NCI-H446 (cell line): ENCODE results near the gene F8.
A peak's percentile ranks its signal among the peaks of the same experiment; 100 is the strongest.
"Not testable (repeated sequence)": the region's sequence is repeated elsewhere in the genome, so short reads cannot be mapped to it uniquely, and the experiment has no call there.

Source experiments
- DNase-seq, 2 experiments: peaks; one replicate each; lab custom pipeline; 2025; lab: John Stamatoyannopoulos, UW

The F8 gene

GRCh38 chrX:154816326-154816898 lies 206.1 kb downstream of the F8 start:
- DNase-seq, result not testable (repeated sequence)

- DNase-seq, result no peak
Observed at GRCh38 chrX:154815274-154815818, 207.2 kb downstream of the F8 start.

- DNase-seq, result no peak
Observed at GRCh38 chrX:154813801-154814200, 208.7 kb downstream of the F8 start.

DNA sequence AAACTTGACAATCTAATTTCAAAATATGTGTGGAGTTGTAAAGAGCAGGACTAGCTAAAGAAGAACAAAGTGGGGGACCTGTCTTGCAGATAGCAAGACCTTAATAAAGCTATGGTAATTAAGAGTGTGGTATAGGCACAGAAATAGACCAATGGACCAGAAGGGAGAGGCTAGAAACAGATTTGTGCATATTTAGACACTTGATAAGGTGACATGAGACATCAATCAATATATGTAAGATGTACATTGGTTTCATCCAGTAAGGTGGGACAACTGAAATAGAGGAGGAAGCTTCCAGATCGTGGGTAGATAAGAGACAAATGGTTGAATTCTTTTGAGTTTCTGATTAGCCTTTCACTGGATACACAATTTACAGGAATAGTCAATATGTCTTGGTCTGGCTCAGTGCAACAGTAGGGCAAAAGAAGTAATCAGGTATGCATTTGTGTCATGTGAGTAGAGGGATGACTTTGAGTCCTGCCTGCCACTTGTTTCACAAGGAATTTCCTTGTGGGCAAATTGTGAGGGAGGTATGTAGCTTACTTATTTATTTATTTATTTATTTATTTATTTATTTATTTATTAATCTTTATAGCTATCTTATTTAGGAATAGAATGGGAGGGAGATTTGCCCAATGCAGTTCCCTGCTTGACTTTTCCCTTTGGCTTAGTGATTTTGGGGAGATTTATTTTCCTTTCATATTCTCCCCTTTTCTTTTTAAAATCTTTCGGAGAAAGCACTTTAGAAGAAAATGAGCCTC lies 210.0 kb downstream of the F8 start:
- no peak for DNase-seq

- no peak for DNase-seq
Observed at GRCh38 chrX:154809939-154810665, 212.4 kb downstream of the F8 start.

- no peak for DNase-seq
Observed at GRCh38 chrX:154806837-154807501, 215.6 kb downstream of the F8 start.

- DNase-seq, result no peak
Observed at GRCh38 chrX:154805696-154806091, 216.8 kb downstream of the F8 start.

GRCh38 chrX:154804957-154805695 lies 217.4 kb downstream of the F8 start, which contains the start of gene MPP1:
TSS of gene MPP1 (minus strand) at chrX:154805485. CDS start at chrX:154805373, 112 bp downstream.
- peak; percentile 49 to 67 for DNase-seq

DNA sequence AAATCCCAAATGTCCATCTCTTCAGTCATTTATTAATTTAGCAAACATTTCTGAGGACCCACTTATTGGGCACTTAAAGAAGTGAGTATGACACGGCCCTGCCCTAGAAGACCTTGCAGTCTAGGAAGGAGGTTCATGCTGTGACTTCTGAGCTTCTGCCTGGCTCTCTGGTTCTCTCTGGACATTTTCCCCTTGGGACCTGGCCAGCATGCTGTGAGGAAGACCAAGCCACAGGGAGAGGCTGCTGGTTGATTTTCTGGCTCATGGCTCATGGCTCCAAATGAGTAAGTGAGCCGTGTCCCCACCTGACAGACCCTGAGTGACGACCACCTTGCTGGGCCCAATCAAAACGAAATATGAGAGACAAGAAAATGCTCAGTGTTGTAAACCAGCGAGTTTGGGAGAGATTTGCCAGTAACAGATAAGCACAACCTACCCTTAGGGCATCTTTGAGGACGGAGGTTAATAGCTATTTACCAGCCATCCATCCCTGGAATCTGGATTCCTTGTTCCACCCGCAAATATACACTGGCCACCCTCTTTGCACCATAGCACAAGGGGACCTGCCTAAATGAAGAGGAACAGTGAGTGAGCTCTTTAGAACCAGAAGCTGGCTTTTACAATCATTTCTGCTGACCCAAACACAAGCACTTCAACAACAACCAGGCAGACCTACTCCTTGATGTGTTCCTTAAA lies 218.1 kb downstream of the F8 start:
- no peak for DNase-seq

- no peak for DNase-seq
Observed at GRCh38 chrX:154802947-154803346, 219.6 kb downstream of the F8 start.

DNA sequence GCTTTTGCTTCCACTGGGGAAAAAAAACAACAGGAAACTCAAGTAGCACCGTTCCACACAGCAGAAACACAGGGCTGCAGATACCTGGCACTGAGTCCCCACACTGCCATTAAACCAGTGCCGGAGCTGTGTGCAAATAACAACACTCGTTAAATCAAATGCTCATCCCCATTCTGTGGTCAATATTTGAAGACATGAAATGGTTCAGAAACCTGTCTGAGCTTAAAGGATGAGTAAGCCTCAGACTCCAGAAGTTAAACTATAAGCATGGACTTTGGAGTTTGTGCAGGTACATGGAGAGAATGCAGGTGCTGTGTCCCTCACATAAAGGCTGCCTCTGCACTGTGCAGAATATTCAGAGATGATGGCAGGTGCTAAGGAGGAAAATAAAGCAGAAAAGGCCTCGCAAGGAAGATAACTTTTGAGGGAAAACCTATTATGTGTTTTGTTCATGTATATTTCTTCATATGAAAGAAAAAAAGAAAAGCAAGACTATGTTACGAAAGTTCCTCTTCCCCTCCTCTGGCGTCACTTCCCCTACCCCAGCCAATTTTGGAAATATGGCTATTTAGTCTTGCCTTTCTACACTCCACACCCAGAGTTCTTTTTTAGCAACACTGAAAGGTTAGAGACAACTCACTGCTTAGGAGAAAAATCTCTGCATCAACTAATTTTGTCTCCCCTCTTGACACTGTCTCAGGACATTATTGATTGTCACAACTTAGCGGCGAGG lies 221.9 kb downstream of the F8 start:
- DNase-seq, result no peak

DNA sequence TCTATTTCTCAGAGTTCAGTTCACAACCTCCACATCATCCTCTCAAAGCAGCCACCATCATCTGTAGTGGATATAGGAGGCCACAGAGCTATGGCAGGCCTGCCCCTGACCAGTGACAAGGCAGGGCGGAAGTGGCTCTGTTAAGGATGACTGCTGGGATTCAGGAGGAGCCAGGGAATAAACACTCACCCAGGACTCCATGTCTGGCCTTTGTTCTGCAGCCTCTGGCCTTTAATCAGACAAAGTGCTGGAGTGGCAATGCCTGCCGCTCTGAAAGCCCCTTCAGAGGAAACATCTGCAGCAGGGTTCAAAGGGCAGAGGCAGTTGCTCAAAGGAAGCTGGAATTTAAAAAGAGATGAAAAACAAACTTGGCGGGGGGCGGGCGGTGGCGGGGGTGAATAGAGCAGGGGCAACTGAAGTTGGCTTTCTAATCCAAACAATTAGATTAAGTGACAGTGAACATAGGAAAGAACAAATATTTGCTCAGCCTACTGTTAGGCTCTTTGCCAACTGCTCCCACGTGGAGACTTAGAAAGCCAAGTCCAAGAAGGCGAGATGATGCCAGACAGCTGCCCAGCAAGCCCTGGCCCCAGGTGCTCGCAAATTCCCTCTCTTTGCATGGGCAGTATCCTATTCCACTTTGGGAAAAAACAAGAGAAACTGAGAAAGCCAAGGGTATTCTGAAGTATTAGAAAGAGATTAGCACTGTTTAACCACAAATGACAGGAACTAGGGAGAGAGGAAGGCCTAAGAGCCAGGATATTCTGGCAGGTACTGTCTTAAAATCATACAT lies 222.8 kb downstream of the F8 start:
- peak in 1 of 2 experiments; percentile 33 for DNase-seq

DNA sequence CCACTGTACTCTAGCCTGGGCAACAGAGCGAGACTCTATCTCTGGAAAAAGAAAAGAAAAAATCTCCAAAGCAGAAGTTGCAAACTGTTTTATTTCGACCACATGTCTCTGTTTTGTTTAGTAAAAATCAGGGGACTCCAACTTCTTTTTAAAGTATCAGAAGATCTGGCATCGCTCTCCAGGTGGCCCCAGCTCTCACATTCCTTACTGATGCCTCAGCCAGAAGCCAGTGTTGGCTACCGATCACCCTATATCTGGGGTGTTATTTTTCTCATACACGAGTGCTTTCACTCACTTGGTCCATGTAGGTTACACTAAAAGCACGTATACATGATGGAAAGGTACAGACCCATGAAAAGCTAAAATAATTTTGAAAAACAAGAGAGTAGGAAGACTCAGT lies 225.5 kb downstream of the F8 start:
- DNase-seq, result no peak

GRCh38 chrX:154795016-154795415 lies 227.5 kb downstream of the F8 start:
- no peak for DNase-seq

- DNase-seq, result no peak
Observed at GRCh38 chrX:154793084-154793795, 229.3 kb downstream of the F8 start.

- DNase-seq, result no peak
Observed at GRCh38 chrX:154791939-154792338, 230.6 kb downstream of the F8 start.

DNA sequence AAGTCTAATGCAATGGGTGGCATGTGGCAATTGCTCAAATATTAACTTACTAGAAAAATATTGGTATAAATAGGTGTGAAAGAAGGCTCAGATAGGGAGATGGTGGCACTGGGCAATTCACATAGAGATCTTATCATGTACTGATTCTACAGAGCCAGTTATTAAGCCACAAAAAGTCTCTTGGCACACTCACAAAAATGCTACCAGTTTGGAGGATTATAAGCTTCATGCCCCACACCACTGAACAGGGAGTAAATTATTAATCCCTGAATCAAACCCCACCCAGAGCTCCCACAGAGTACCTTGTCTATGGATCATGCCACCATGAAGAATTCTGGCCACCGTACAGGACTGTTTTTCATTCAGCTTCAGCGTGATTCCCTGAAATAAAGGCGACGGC lies 231.1 kb downstream of the F8 start:
- DNase-seq, result no peak
